Fibroblast of lung (primary cell): ENCODE data around the gene LOXL3. TPM values are rescaled to one million over a fixed set of nuclear protein-coding genes. Genes with fewer than 3 reads are reported as not detected.
A peak's percentile ranks its signal among the peaks of the same experiment; 100 is the strongest.
"Not testable (repeated sequence)": the region's sequence is repeated elsewhere in the genome, so short reads cannot be mapped to it uniquely, and the experiment has no call there.

Experiments
- DNase-seq, 2 donors: peaks; one replicate each; pipeline versions ENCODE4 v3.0.0 to v3.0.0-alpha.2; 2010; ENCODE audit warnings: low read depth in 2 of 2
- H2AFZ ChIP-seq: 2 replicates; pipeline ENCODE4 v1.5.1; 2012; ENCODE audit warnings: low read length, control low read depth, inconsistent platforms
- H3K27ac ChIP-seq: 2 replicates; pipeline ENCODE4 v1.5.1; 2011; ENCODE audit warnings: low read length, control low read depth; ENCODE audit not compliant: insufficient read depth
- H3K27me3 ChIP-seq: 2 replicates; pipeline ENCODE4 v1.5.1; 2011; ENCODE audit warnings: mild to moderate bottlenecking, low read length; ENCODE audit not compliant: control insufficient read depth, insufficient read depth
- H3K36me3 ChIP-seq: 2 replicates; pipeline ENCODE4 v1.5.1; 2011; ENCODE audit warnings: low read length; ENCODE audit not compliant: control insufficient read depth, insufficient read depth
- H3K4me1 ChIP-seq: 2 replicates; pipeline ENCODE4 v1.5.1; 2011; ENCODE audit warnings: low read length; ENCODE audit not compliant: control insufficient read depth, insufficient read depth; ENCODE audit errors: extremely low read depth
- H3K4me2 ChIP-seq: 2 replicates; pipeline ENCODE4 v1.5.1; 2011; ENCODE audit warnings: low read length, control low read depth; ENCODE audit not compliant: insufficient read depth; ENCODE audit errors: extremely low read depth
- H3K4me3 ChIP-seq, 4 experiments: fragments of 200-600 bp in 1 of 4; sonication (generic) in 1 of 4; replicated peaks in 1 of 4; 2 replicates each; pipeline ENCODE4 v1.5.1; 2011 to 2016; ENCODE audit warnings: low read length in 4 of 4, low read depth in 3 of 4, mild to moderate bottlenecking in 3 of 4, control low read depth in 2 of 4, inconsistent platforms in 1 of 4, mixed read lengths in 1 of 4; ENCODE audit not compliant: insufficient read depth in 1 of 4; ENCODE audit errors: control extremely low read depth in 1 of 4
- H3K79me2 ChIP-seq: 2 replicates; pipeline ENCODE4 v1.5.1; 2012; ENCODE audit warnings: mild to moderate bottlenecking, low read length, inconsistent platforms; ENCODE audit not compliant: control insufficient read depth, insufficient read depth
- H3K9ac ChIP-seq: 2 replicates; pipeline ENCODE4 v1.5.1; 2011; ENCODE audit warnings: mild to moderate bottlenecking, low read length, control low read depth; ENCODE audit not compliant: insufficient read depth
- H3K9me3 ChIP-seq: 2 replicates; pipeline ENCODE4 v1.5.1; 2012; ENCODE audit warnings: low read depth, low read length; ENCODE audit not compliant: control insufficient read depth, insufficient read depth
- H4K20me1 ChIP-seq: 2 replicates; pipeline ENCODE4 v1.5.1; 2011; ENCODE audit warnings: low read length; ENCODE audit not compliant: control insufficient read depth, insufficient read depth; ENCODE audit errors: extremely low read depth
- EZH2 ChIP-seq: IDR thresholded peaks from 2 replicates; pipeline ENCODE4 v1.5.1; 2012; ENCODE audit warnings: low read length, control low read depth, mild to moderate bottlenecking; ENCODE audit errors: missing control alignments
- polyA plus RNA-seq, 2 donors: library from polyadenylated mRNA; depleted of rRNA in 1 of 2; stranded (reverse) in 1 of 2; unstranded in 1 of 2; fragments of >200 nt; gene quantifications; 2 replicates each; pipeline ENCODE4 v1.2.1, GENCODE V29; 2011 to 2012; ENCODE audit warnings: missing spikeins in 1 of 2
- total RNA-seq: library from RNA; depleted of rRNA; stranded (reverse); fragments of >200 nt; gene quantifications from 2 replicates; pipeline ENCODE4 v1.2.1, GENCODE V29; 2014
- TF ChIP-seq, protein P1 (sequence below), 2 donors: IDR thresholded peaks in 1 of 2; conservative IDR thresholded peaks in 1 of 2; 1 replicate in 1 of 2; 2 replicates in 1 of 2; pipeline ENCODE4 v1.5.1; 2011 to 2012; ENCODE audit warnings: low read length in 2 of 2, control low read depth in 1 of 2, inconsistent platforms in 1 of 2, low read depth in 1 of 2, mild to moderate bottlenecking in 1 of 2

LOXL3 gene
- total and polyA plus RNA-seq, 2 donors (not counting 1 experiment from before 2014, with no cell fraction given), result 20.6 to 26.4 TPM

DNA sequence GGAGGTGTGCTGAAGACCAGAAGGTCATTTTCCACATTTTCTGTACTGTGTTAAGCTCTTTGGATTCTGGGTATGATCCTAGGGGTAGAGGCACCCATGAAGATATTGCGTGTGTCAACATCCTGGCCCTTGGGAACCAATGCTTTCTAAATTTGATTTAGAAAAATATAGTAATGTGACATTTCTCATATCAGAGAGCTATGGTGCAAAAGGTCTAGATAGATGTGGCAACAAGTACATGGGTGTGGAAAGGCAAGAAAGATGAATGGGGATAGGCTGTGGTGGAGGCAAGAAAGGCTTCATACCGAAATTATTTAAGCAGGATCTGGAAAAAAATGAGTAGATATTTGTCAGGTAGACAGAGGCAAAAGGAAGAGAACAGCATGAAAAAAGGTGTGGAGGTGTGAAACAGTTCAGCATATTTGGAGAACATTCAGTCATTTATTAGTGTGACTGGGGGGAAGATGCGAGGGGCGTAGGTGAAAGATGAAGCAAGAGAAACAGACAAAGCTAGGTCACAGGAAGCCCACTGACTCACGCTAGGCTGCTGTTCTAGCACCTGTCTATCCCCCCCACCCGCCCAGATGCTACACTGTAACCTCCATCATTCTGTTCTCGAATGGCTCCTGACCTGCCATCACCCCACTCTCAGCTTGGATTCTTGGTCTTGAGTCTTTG, 12.5 kb upstream of the LOXL3 start:
- H3K9ac ChIP-seq, result no peak overlapping the region
- TF ChIP-seq EZH2, result no peak
- TF ChIP-seq, protein P1, sequence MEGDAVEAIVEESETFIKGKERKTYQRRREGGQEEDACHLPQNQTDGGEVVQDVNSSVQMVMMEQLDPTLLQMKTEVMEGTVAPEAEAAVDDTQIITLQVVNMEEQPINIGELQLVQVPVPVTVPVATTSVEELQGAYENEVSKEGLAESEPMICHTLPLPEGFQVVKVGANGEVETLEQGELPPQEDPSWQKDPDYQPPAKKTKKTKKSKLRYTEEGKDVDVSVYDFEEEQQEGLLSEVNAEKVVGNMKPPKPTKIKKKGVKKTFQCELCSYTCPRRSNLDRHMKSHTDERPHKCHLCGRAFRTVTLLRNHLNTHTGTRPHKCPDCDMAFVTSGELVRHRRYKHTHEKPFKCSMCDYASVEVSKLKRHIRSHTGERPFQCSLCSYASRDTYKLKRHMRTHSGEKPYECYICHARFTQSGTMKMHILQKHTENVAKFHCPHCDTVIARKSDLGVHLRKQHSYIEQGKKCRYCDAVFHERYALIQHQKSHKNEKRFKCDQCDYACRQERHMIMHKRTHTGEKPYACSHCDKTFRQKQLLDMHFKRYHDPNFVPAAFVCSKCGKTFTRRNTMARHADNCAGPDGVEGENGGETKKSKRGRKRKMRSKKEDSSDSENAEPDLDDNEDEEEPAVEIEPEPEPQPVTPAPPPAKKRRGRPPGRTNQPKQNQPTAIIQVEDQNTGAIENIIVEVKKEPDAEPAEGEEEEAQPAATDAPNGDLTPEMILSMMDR (conservative IDR thresholded peaks at IDR 0.05 in 1 of 2, IDR thresholded peaks at IDR 0.05 in 1 of 2; ENCODE audit: low read depth in 1 of 2, low read length in 2 of 2), result no peak
- H3K79me2 ChIP-seq, result no peaks in the 10 kb centered on the region
- H3K9me3 ChIP-seq, result no peaks in the 10 kb centered on the region
- H3K27ac ChIP-seq, result peak overlapping the region; percentile 28
- peaks cover 21% of the 10 kb centered on the region for H3K4me1 ChIP-seq
- no peak overlapping the region for H3K4me2 ChIP-seq
- no peaks in the 10 kb centered on the region for H4K20me1 ChIP-seq
- no peak overlapping the region for H2AFZ ChIP-seq
- no peak for DNase-seq
- H3K27me3 ChIP-seq, result no peaks in the 10 kb centered on the region
- no peak overlapping the region for H3K4me3 ChIP-seq
- no peaks in the 10 kb centered on the region for H3K36me3 ChIP-seq

GRCh38 chr2:74564222-74564621, 10.5 kb upstream of the LOXL3 start:
- Histone ChIP-seq H3K79me2 (no peaks in the 10 kb centered on the region), H3K9me3 (no peaks in the 10 kb centered on the region), H3K9ac (no peak overlapping the region), H3K27ac (no peak overlapping the region), H3K4me1 (peaks cover 21% of the 10 kb centered on the region), H2AFZ (no peak overlapping the region), H3K4me2 (no peak overlapping the region), H4K20me1 (no peaks in the 10 kb centered on the region), H3K4me3 (no peak overlapping the region), H3K27me3 (no peaks in the 10 kb centered on the region), H3K36me3 (no peaks in the 10 kb centered on the region)
- no peak for TF ChIP-seq EZH2
- TF ChIP-seq, protein P1 (conservative IDR thresholded peaks at IDR 0.05 in 1 of 2, IDR thresholded peaks at IDR 0.05 in 1 of 2; ENCODE audit: low read depth in 1 of 2, low read length in 2 of 2), result no peak
- DNase-seq, result peak in 1 of 2 donors; percentile 95

DNA sequence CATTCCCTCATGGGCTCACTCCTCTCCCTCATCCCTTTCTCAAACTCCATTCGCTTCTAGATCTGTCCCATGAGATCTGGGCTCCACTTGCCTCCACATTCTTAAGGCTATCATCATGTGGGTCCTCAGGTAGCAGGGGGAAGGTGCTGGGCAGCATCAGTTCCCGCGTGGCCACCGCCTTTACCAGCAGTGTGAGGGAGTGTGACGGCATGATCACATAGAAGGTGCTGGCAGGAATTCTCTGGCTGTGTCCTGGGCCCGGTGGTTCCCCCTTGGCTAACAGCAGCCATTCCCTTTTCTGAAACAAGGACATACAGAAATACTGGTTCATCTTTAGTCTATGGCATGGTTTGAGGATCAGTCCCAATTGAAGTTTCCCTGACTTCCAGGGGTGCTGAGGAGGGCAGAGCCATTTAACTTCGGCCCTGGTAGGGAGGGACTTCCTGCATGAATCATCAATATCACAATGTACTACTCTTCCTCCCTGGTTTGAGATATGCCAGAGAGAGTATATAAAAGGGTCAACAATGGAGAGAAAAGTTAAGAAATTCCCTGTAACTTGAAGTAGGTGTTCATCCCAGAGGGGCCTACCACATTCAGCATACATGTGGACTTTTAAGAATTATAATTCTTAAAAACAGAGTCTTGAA, 8.5 kb upstream of the LOXL3 start:
- Histone ChIP-seq H3K4me1 (peaks cover 9% of the 10 kb centered on the region), H3K27ac (no peak overlapping the region), H3K4me3 (no peak overlapping the region), H4K20me1 (no peaks in the 10 kb centered on the region), H3K9me3 (no peaks in the 10 kb centered on the region), H3K79me2 (no peaks in the 10 kb centered on the region), H3K36me3 (no peaks in the 10 kb centered on the region), H3K27me3 (no peaks in the 10 kb centered on the region), H2AFZ (no peak overlapping the region), H3K9ac (no peak overlapping the region), H3K4me2 (no peak overlapping the region)
- DNase-seq, result no peak
- TF ChIP-seq, protein P1 (conservative IDR thresholded peaks at IDR 0.05 in 1 of 2, IDR thresholded peaks at IDR 0.05 in 1 of 2; ENCODE audit: low read depth in 1 of 2, low read length in 2 of 2), result no peak
- TF ChIP-seq EZH2, result no peak

GRCh38 chr2:74561022-74561421, 7.3 kb upstream of the LOXL3 start:
- H3K27me3 ChIP-seq, H3K27ac ChIP-seq, H3K4me1 ChIP-seq, H3K4me3 ChIP-seq, H3K36me3 ChIP-seq, H3K9me3 ChIP-seq, H3K9ac ChIP-seq, H2AFZ ChIP-seq, DNase-seq, H3K79me2 ChIP-seq, H4K20me1 ChIP-seq, H3K4me2 ChIP-seq: not testable (repeated sequence)
